Vagina (tissue), 2 donors: ENCODE results near the gene ATP5F1D. TPM values are rescaled to one million over a fixed set of nuclear protein-coding genes. Genes with fewer than 3 reads are reported as not detected.

Source experiments
- DNase-seq, 2 donors: peaks; one replicate each; pipeline ENCODE4 v3.0.0-alpha.2; 2017; ENCODE audit errors: extremely low spot score in 2 of 2
- H3K27ac ChIP-seq: fragments of 200-600 bp; sonication (generic); one replicate; pipeline ENCODE4 v1.5.1; 2019
- H3K27me3 ChIP-seq: fragments of 200-600 bp; sonication (generic); one replicate; pipeline ENCODE4 v1.5.1; 2019
- H3K36me3 ChIP-seq, 2 donors: fragments of 200-600 bp; sonication (generic); one replicate each; pipeline ENCODE4 v1.5.1; 2017 to 2019
- H3K4me1 ChIP-seq: fragments of 200-600 bp; sonication (generic); one replicate; pipeline ENCODE4 v1.5.1; 2019
- H3K4me3 ChIP-seq, 2 donors: fragments of 200-600 bp; sonication (generic); 1 replicate in 1 of 2; 2 replicates in 1 of 2; pipeline ENCODE4 v1.5.1; 2016 to 2019
- H3K9me3 ChIP-seq: fragments of 200-600 bp; sonication (generic); one replicate; pipeline ENCODE4 v1.5.1; 2019
- POLR2A ChIP-seq, 2 donors: fragments of 450-650 bp; IDR thresholded peaks; one replicate each; pipeline ENCODE4 v1.6.1; 2017; ENCODE audit warnings: antibody characterized with exemption in 2 of 2, mild to moderate bottlenecking in 2 of 2, moderate library complexity in 2 of 2
- POLR2AphosphoS5 ChIP-seq, 2 donors: sonication (generic); formaldehyde crosslinking; IDR thresholded peaks; one replicate each; pipeline ENCODE4 v1.9.0; 2017; ENCODE audit warnings: antibody characterized with exemption in 2 of 2, mild to moderate bottlenecking in 2 of 2, low read depth in 1 of 2; ENCODE audit not compliant: insufficient read depth in 1 of 2
- intact Hi-C: fragments of 100-400 bp; cut with DNase I; formaldehyde crosslinking; loops from one replicate; pipeline ENCODE4 v1.15.1; 2023
- total RNA-seq: library from RNA; depleted of rRNA; stranded (reverse); fragments of >200 nt; gene quantifications from one replicate; pipeline ENCODE4 v1.2.3, GENCODE V29; 2016
- TF ChIP-seq, protein P1 (sequence below), 3 experiments: fragments of 450-650 bp in 2 of 3; fragments of 200-600 bp in 1 of 3; sonication (generic) in 1 of 3; IDR thresholded peaks; one replicate each; pipeline ENCODE4 v1.5.1; 2017 to 2019; ENCODE audit warnings: antibody characterized with exemption in 3 of 3, mild to moderate bottlenecking in 2 of 3, moderate library complexity in 2 of 3

The ATP5F1D gene
- total RNA-seq, 1 donor from 2014 or later = 154 TPM

DNA sequence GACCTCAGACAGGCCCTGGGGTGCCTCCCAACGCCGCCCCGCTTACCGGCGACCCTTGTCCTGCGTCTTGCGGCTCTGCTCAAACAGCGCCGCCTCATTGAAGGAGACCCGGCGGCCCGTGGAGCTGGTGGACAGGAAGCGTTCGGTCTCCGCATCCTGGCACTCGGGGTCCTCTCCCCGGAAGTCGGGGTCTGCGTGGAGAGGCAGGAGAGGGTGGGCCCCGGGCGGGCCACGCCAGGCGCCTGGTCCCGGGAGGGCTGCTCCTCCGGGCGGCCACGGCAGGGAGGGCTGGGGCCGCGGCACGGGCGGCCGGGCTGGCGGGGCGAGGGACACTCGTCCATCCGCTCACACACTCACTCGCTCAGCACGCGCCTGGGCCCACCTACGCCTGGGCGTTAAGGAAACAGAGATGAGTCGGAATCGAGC, 6.6 kb upstream of the ATP5F1D start:
- no peaks in the 10 kb centered on the region for H3K9me3 ChIP-seq
- H3K36me3 ChIP-seq = no peaks in the 10 kb centered on the region
- H3K27ac ChIP-seq = no peak overlapping the region
- no peak for DNase-seq
- no peaks in the 10 kb centered on the region for H3K27me3 ChIP-seq
- no peak overlapping the region for H3K4me3 ChIP-seq
- TF ChIP-seq POLR2A (IDR thresholded peaks at IDR 0.05) (no peak), POLR2AphosphoS5 (IDR thresholded peaks at IDR 0.05; ENCODE audit: insufficient read depth in 1 of 2, low read depth in 1 of 2) (no peak)
- TF ChIP-seq, protein P1, sequence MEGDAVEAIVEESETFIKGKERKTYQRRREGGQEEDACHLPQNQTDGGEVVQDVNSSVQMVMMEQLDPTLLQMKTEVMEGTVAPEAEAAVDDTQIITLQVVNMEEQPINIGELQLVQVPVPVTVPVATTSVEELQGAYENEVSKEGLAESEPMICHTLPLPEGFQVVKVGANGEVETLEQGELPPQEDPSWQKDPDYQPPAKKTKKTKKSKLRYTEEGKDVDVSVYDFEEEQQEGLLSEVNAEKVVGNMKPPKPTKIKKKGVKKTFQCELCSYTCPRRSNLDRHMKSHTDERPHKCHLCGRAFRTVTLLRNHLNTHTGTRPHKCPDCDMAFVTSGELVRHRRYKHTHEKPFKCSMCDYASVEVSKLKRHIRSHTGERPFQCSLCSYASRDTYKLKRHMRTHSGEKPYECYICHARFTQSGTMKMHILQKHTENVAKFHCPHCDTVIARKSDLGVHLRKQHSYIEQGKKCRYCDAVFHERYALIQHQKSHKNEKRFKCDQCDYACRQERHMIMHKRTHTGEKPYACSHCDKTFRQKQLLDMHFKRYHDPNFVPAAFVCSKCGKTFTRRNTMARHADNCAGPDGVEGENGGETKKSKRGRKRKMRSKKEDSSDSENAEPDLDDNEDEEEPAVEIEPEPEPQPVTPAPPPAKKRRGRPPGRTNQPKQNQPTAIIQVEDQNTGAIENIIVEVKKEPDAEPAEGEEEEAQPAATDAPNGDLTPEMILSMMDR (IDR thresholded peaks at IDR 0.05) = no peak
- H3K4me1 ChIP-seq = peaks cover 39% of the 10 kb centered on the region
- intact Hi-C loops = no loop called here

DNA sequence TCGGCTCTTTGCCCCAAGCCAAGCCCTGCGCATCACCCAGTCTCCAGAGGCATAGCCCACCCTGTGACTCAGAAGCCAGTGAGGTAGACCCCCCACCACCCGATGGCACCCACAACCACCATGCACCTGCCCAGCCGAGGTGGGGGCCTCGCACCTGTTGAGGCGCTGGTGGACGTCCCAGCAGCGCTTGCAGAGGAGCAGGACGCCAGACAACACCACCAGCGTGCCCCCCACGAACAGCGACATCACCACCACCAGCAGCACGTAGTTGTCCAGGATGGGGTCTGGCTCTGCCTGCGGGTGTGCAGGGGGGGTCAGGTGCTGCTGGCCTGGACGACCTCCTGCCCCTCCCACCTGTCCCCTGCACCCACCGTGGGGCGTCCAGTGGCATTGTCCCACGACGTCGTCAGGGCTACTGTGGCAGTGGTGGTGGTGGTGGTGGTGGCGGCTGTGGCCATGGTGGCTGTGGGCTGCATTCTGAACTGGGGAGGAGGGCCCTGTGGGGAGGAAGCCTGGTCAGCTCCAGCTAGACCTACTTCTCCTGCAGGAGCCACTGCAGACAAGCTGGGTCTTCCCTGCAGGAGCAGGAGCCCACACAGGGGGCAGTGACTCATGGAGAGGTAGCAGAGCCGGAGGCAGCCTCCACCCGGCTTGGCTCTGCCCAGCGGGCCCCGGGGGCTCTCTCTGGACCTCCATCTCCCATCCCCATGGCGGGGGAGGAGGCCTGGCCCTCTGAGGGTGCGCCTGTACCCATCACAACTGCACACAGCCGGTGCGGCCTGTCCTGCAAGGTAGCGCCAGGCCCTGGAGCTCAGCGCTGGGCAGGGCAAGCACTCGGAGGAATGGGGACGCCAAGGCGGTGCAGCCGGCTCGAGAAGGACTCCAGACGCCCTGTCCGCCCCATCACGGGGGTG, 5.7 kb upstream of the ATP5F1D start:
- Histone ChIP-seq H3K4me1 (peaks cover 45% of the 10 kb centered on the region), H3K9me3 (no peaks in the 10 kb centered on the region), H3K27ac (no peak overlapping the region), H3K4me3 (peak overlapping the region in 1 of 2 donors; percentile 86), H3K27me3 (no peaks in the 10 kb centered on the region), H3K36me3 (no peaks in the 10 kb centered on the region)
- intact Hi-C loops = no loop called here
- no peak for DNase-seq
- TF ChIP-seq POLR2AphosphoS5 (IDR thresholded peaks at IDR 0.05; ENCODE audit: insufficient read depth in 1 of 2, low read depth in 1 of 2) = peak in 1 of 2 donors; percentile 25
- TF ChIP-seq POLR2A (IDR thresholded peaks at IDR 0.05) = no peak

DNA sequence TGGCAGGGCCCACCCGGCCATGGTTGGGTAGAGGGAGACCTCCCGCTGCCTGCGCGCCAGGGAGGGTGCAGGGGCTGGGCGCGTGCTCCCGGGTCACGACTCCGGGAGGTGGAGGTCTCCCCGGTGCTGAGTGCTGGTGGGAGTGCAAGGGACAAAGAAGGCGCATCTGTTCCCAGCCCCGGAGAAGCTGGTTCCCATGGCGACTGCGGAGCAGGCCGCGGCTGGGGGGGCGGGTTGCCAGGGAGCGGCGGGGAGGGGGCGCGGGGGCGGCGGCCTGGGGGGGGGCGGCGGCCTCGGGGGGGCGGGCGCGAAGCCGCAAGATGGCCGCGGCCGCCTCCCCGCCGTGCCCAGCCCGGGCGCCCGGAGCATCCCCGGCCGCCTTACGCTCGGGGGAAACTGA, 5.0 kb upstream of the ATP5F1D start:
- DNase-seq = no peak
- Histone ChIP-seq H3K27me3 (no peaks in the 10 kb centered on the region), H3K36me3 (no peaks in the 10 kb centered on the region), H3K27ac (no peak overlapping the region), H3K4me1 (peaks cover 51% of the 10 kb centered on the region), H3K4me3 (peak overlapping the region; percentile 60 to 86), H3K9me3 (no peaks in the 10 kb centered on the region)
- intact Hi-C loops = no loop called here
- peak in 1 of 2 donors; percentile 10 for TF ChIP-seq POLR2AphosphoS5 (IDR thresholded peaks at IDR 0.05; ENCODE audit: insufficient read depth in 1 of 2, low read depth in 1 of 2)
- no peak for TF ChIP-seq POLR2A (IDR thresholded peaks at IDR 0.05)

DNA sequence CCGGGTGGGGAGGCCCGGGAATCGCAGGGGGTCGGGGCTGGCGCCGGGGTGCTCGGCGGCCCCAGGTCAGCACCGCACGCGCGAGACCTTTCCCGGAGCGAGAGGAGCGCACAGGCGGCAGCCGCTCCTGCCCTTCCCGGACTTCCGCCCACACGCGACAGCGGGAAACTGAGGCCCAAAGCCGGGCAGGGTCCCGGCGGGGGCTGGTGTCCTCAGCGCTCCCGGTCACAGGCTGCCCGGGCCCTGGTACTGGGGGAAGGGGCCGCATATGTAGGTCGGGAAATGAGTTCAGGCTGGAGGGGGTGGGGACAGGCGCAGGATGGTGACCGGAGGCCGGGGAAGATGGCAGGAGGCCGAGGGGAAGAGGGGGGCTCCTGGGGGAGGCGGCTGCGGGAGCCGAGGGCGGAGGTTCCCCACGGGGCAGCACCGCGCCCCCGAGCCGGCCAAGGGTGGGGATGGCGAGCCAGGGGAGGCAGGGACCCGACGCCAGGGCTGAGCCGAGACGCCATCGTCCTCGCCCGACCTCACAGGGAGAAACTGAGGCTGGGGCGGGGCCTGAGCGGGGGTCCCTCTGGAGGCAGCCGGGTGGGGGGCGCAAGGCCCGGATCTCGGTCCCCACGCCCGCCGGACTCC, 4.4 kb upstream of the ATP5F1D start:
- Histone ChIP-seq H3K9me3 (no peaks in the 10 kb centered on the region), H3K27ac (peak overlapping the region; percentile 69), H3K36me3 (no peaks in the 10 kb centered on the region), H3K27me3 (no peaks in the 10 kb centered on the region), H3K4me3 (peak overlapping the region; percentile 60 to 86), H3K4me1 (peaks cover 48% of the 10 kb centered on the region)
- intact Hi-C loops = no loop called here
- DNase-seq = no peak
- TF ChIP-seq, protein P1 (IDR thresholded peaks at IDR 0.05) = no peak
- TF ChIP-seq POLR2AphosphoS5 (IDR thresholded peaks at IDR 0.05; ENCODE audit: insufficient read depth in 1 of 2, low read depth in 1 of 2) (no peak), POLR2A (IDR thresholded peaks at IDR 0.05) (no peak)

DNA sequence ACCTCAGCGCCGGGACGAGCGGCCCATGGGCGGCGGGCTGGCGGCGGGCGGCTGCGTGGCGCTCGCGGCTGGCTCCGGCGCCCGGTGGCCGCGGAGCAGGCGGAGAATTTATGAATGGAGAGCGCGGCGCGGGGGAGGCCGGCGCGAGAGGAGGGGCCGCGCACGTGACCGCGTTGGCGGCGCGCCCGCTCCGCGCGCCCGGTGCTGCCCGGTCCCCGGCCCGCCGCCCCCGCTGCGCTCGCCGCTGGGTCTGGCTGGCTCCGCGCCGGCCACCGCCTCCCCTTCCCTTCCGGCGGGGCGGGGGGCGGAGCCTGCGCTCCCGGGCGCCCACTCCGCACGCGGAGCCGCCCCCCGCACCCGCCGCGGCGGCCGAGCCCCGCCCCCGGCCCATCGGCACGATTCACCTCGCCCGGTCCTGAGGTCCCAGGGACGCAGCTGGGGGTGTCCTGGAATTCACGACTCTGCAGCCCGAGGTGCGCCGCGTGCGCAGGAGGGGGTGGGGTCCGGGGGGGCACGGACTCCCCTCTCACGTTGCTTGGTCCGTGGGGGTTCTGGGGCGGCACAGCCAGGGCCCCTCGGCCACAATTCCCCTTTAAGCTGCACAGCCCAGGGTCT, 3.7 kb upstream of the ATP5F1D start, which contains the start of gene CBARP:
TSS of gene CBARP (minus strand) at position 252 of the 615 bp plus-strand sequence. CDS start 1,905 bp downstream, outside the sequence.
- Histone ChIP-seq H3K27me3 (no peaks in the 10 kb centered on the region), H3K4me3 (peak within 1 kb of the TSS; percentile 60 to 86), H3K36me3 (no peaks in the 10 kb centered on the region), H3K9me3 (no peaks in the 10 kb centered on the region), H3K27ac (peak within 1 kb of the TSS; percentile 97), H3K4me1 (peaks cover 48% of the 10 kb centered on the region)
- TF ChIP-seq POLR2A (IDR thresholded peaks at IDR 0.05) (no peak), POLR2AphosphoS5 (IDR thresholded peaks at IDR 0.05; ENCODE audit: insufficient read depth in 1 of 2, low read depth in 1 of 2) (no peak)
- TF ChIP-seq, protein P1 (IDR thresholded peaks at IDR 0.05) = no peak
- intact Hi-C loops = no loop called here
- DNase-seq = no peak
